Lower leg skin (tissue), 4 donors: Measurements from ENCODE around the gene APBA2. TPM values are rescaled to one million over a fixed set of nuclear protein-coding genes. Genes with fewer than 3 reads are reported as not detected.

Source experiments
- DNase-seq, 2 donors: peaks; one replicate each; pipeline ENCODE4 v3.0.0-alpha.2; 2019; ENCODE audit warnings: low spot score in 2 of 2
- H3K4me3 ChIP-seq: fragments of 200-600 bp; sonication (generic); 2 replicates; pipeline ENCODE4 v1.5.1; 2017; ENCODE audit warnings: mild to moderate bottlenecking, low read depth; ENCODE audit not compliant: poor library complexity, severe bottlenecking
- CTCF ChIP-seq, 3 donors: fragments of 450-650 bp; IDR thresholded peaks; one replicate each; pipeline ENCODE4 v1.5.1; 2016; ENCODE audit warnings: antibody characterized with exemption in 3 of 3, mild to moderate bottlenecking in 3 of 3, moderate library complexity in 2 of 3
- POLR2A ChIP-seq, 2 donors: fragments of 450-650 bp; IDR thresholded peaks; one replicate each; pipeline ENCODE4 v1.6.1; 2016 to 2017; ENCODE audit warnings: antibody characterized with exemption in 2 of 2, mild to moderate bottlenecking in 1 of 2, moderate library complexity in 1 of 2
- WGBS, 2 donors: methylation state at CpG; one replicate each; pipeline ENCODE4 v1.1.5; 2018; 5-methylcytosine and 5-hydroxymethylcytosine counted together
- intact Hi-C: fragments of 100-400 bp; cut with DNase I; formaldehyde crosslinking; loops from one replicate; pipeline ENCODE4 v1.15.0; 2023; ENCODE audit warnings: low total_unique reads
- total RNA-seq, 4 donors: library from RNA; depleted of rRNA; stranded (reverse); fragments of >200 nt; gene quantifications; one replicate each; pipeline ENCODE4 v1.1.0, GENCODE V29; 2016

Gene APBA2
- total RNA-seq, 4 donors from 2014 or later, result 0.80 to 1.9 (median 1.6) TPM

GRCh38 chr15:28933710-28934445, 48.1 kb downstream of the APBA2 start:
- intact Hi-C loops, result no loop called here
- WGBS, 2 donors, result 66 to 70% methylated on average over 9 of the region's 9 CpGs
- H3K4me3 ChIP-seq, result no peak overlapping the region
- TF ChIP-seq POLR2A (IDR thresholded peaks at IDR 0.05) (no peak), CTCF (IDR thresholded peaks at IDR 0.05) (no peak)
- DNase-seq, result no peak

GRCh38 chr15:28934645-28935044, 48.9 kb downstream of the APBA2 start:
- no peak for TF ChIP-seq POLR2A (IDR thresholded peaks at IDR 0.05)
- TF ChIP-seq CTCF (IDR thresholded peaks at IDR 0.05), result no peak
- no peak overlapping the region for H3K4me3 ChIP-seq
- WGBS, 2 donors, result 85 to 86% methylated on average over 5 to 6 of the region's 6 CpGs
- no peak for DNase-seq
- intact Hi-C loops, result no loop called here

- intact Hi-C loops, result no loop called here
- 69 to 83% methylated on average over 6 of the region's 6 CpGs for WGBS, 2 donors
- TF ChIP-seq CTCF (IDR thresholded peaks at IDR 0.05), result peak in 1 of 3 donors; percentile 46
- TF ChIP-seq POLR2A (IDR thresholded peaks at IDR 0.05), result no peak
- DNase-seq, result no peak
- H3K4me3 ChIP-seq, result no peak overlapping the region
Measured at GRCh38 chr15:28935316-28935715, 49.5 kb downstream of the APBA2 start.

GRCh38 chr15:28936081-28936480, 50.3 kb downstream of the APBA2 start:
- 87 to 94% methylated on average over 8 of the region's 8 CpGs for WGBS, 2 donors
- no peak for TF ChIP-seq CTCF (IDR thresholded peaks at IDR 0.05)
- no peak for TF ChIP-seq POLR2A (IDR thresholded peaks at IDR 0.05)
- no peak overlapping the region for H3K4me3 ChIP-seq
- no peak for DNase-seq
- intact Hi-C loops, result no loop called here

- TF ChIP-seq CTCF (IDR thresholded peaks at IDR 0.05) (no peak), POLR2A (IDR thresholded peaks at IDR 0.05) (no peak)
- no peak overlapping the region for H3K4me3 ChIP-seq
- no peak for DNase-seq
- 92 to 93% methylated on average over 9 of the region's 9 CpGs for WGBS, 2 donors
- intact Hi-C loops, result no loop called here
Measured at GRCh38 chr15:28936481-28936881, 50.7 kb downstream of the APBA2 start.

GRCh38 chr15:28937271-28937670, 51.5 kb downstream of the APBA2 start:
- intact Hi-C loops, result no loop called here
- no peak for TF ChIP-seq CTCF (IDR thresholded peaks at IDR 0.05)
- no peak for DNase-seq
- H3K4me3 ChIP-seq, result no peak overlapping the region
- 81 to 89% methylated on average over 8 of the region's 8 CpGs for WGBS, 2 donors
